ENCODE results near the gene TOR4A.
"Not testable (repeated sequence)": the region's sequence is repeated elsewhere in the genome, so short reads cannot be mapped to it uniquely, and the experiment has no call there.

The TOR4A gene

GRCh38 chr9:137256362-137256761 is 21.2 kb upstream of the TOR4A start:
- Mint-ChIP-seq H3K36me3 (no peaks in the 10 kb centered on the region), H3K9me3 (ENCODE audit: low read depth) (no peaks in the 10 kb centered on the region), H3K4me3 (peak overlapping the region; percentile 87), H3K4me1 (ENCODE audit: low read depth) (peaks cover 14% of the 10 kb centered on the region), H3K27ac (no peak overlapping the region), H3K27me3 (no peaks in the 10 kb centered on the region)

DNA sequence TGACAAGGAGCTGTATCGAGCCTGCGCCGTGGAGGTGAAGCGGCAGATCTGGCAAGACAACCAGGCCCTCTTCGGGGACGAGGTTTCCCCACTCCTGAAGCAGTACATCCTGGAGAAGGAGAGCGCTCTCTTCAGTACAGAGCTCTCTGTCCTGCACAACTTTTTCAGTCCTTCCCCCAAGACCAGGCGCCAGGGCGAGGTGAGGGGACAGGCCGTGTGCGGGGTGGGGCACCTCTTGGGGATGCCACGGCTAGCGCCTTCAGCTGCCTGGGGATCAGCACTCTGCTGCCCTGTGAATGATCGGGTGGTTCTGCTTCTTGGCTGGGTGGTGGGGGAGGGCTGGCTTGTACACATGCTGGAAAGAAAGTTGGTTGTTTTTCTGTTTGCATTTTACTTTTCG is 20.7 kb upstream of the TOR4A start:
- H3K27me3 Mint-ChIP-seq = no peaks in the 10 kb centered on the region
- H3K4me1 Mint-ChIP-seq (ENCODE audit: low read depth) = peaks cover 16% of the 10 kb centered on the region
- peak overlapping the region; percentile 87 for H3K4me3 Mint-ChIP-seq
- no peaks in the 10 kb centered on the region for H3K9me3 Mint-ChIP-seq (ENCODE audit: low read depth)
- H3K36me3 Mint-ChIP-seq = peaks cover 4% of the 10 kb centered on the region
- H3K27ac Mint-ChIP-seq = no peak overlapping the region

GRCh38 chr9:137262173-137262908 is 15.2 kb upstream of the TOR4A start:
- not testable (repeated sequence) for H3K36me3 Mint-ChIP-seq; H3K4me3 Mint-ChIP-seq; H3K27me3 Mint-ChIP-seq; H3K27ac Mint-ChIP-seq; H3K9me3 Mint-ChIP-seq (ENCODE audit: low read depth); H3K4me1 Mint-ChIP-seq (ENCODE audit: low read depth)

DNA sequence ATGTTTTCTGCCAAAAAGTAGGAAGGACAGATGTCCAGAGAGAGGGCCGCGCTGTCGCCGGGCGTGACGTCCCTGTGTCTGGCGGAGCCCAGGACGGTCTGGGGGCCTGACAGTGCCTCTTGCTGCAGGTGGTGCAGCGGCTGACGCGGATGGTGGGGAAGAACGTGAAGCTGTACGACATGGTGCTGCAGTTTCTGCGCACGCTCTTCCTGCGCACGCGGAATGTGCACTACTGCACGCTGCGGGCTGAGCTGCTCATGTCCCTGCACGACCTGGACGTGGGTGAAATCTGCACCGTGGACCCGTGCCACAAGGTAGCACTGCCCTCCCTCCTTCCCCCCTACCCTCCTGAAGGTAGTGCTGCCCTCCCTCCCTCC is 14.6 kb upstream of the TOR4A start:
- H3K4me3 Mint-ChIP-seq = no peak overlapping the region
- no peaks in the 10 kb centered on the region for H3K27me3 Mint-ChIP-seq
- H3K27ac Mint-ChIP-seq = no peak overlapping the region
- H3K36me3 Mint-ChIP-seq = peaks cover 5% of the 10 kb centered on the region
- H3K9me3 Mint-ChIP-seq (ENCODE audit: low read depth) = no peaks in the 10 kb centered on the region
- H3K4me1 Mint-ChIP-seq (ENCODE audit: low read depth) = peaks cover 2% of the 10 kb centered on the region

DNA sequence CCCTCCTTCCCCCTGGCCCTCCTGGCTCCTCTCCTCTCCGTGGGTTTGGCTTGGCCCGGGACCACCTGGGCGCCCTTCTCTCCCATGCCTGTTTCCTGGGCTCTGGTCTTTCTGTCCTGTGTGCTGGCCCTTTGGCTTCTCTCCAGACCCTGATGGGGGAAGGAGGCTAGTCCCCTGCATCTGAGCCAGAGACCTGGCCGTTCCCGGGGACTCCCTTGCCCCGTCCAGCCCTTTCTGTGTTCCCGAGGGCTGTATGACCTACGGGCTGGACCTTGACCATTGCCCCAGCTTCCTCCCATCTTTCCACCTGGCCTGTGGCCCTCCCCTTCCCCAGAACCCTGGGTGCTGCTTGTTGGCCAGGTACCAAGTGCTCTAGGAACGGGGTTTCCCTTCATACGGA is 14.0 kb upstream of the TOR4A start:
- H3K27me3 Mint-ChIP-seq = no peaks in the 10 kb centered on the region
- no peaks in the 10 kb centered on the region for H3K9me3 Mint-ChIP-seq (ENCODE audit: low read depth)
- no peak overlapping the region for H3K4me3 Mint-ChIP-seq
- H3K4me1 Mint-ChIP-seq (ENCODE audit: low read depth) = peaks cover 2% of the 10 kb centered on the region
- peaks cover 5% of the 10 kb centered on the region for H3K36me3 Mint-ChIP-seq
- no peak overlapping the region for H3K27ac Mint-ChIP-seq

DNA sequence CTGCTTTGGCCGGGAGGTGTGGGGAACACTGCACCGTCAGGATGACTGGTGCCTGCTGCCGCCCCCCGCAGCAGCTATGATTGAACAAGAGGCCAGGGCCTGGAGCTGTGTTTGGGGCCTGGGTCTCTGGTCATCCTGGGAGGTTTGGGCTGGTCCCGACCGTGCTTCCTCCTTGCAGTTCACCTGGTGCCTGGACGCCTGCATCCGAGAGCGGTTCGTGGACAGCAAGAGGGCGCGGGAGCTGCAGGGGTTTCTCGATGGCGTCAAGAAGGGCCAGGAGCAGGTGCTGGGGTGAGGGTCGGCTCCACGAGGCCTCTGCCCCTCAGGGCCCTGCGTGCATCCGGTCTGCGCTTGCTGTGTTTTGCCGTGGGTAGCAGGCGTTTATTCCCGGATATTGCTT is 13.5 kb upstream of the TOR4A start:
- peaks cover 10% of the 10 kb centered on the region for H3K36me3 Mint-ChIP-seq
- H3K9me3 Mint-ChIP-seq (ENCODE audit: low read depth) = no peaks in the 10 kb centered on the region
- no peaks in the 10 kb centered on the region for H3K27me3 Mint-ChIP-seq
- no peak overlapping the region for H3K4me3 Mint-ChIP-seq
- H3K27ac Mint-ChIP-seq = no peak overlapping the region
- H3K4me1 Mint-ChIP-seq (ENCODE audit: low read depth) = peaks cover 2% of the 10 kb centered on the region

GRCh38 chr9:137265496-137266161 is 11.9 kb upstream of the TOR4A start:
- Mint-ChIP-seq H3K4me3 (no peak overlapping the region), H3K27ac (no peak overlapping the region), H3K27me3 (no peaks in the 10 kb centered on the region), H3K9me3 (ENCODE audit: low read depth) (no peaks in the 10 kb centered on the region), H3K4me1 (ENCODE audit: low read depth) (peaks cover 2% of the 10 kb centered on the region), H3K36me3 (peaks cover 17% of the 10 kb centered on the region)

- Mint-ChIP-seq H3K4me1 (ENCODE audit: low read depth) (peaks cover 3% of the 10 kb centered on the region), H3K4me3 (no peak overlapping the region), H3K27ac (no peak overlapping the region), H3K36me3 (peaks cover 17% of the 10 kb centered on the region), H3K9me3 (ENCODE audit: low read depth) (no peaks in the 10 kb centered on the region), H3K27me3 (no peaks in the 10 kb centered on the region)
These were observed 11.4 kb upstream of the TOR4A start for GRCh38 chr9:137266162-137266527.

- H3K36me3 Mint-ChIP-seq = peaks cover 13% of the 10 kb centered on the region
- no peak overlapping the region for H3K27ac Mint-ChIP-seq
- peaks cover 6% of the 10 kb centered on the region for H3K4me1 Mint-ChIP-seq (ENCODE audit: low read depth)
- H3K27me3 Mint-ChIP-seq = no peaks in the 10 kb centered on the region
- no peak overlapping the region for H3K4me3 Mint-ChIP-seq
- H3K9me3 Mint-ChIP-seq (ENCODE audit: low read depth) = no peaks in the 10 kb centered on the region
These were observed 10.7 kb upstream of the TOR4A start for GRCh38 chr9:137266585-137267453.

GRCh38 chr9:137267933-137268355 is 9.6 kb upstream of the TOR4A start:
- no peaks in the 10 kb centered on the region for H3K9me3 Mint-ChIP-seq (ENCODE audit: low read depth)
- H3K36me3 Mint-ChIP-seq = peaks cover 12% of the 10 kb centered on the region
- H3K27me3 Mint-ChIP-seq = no peaks in the 10 kb centered on the region
- peaks cover 6% of the 10 kb centered on the region for H3K4me1 Mint-ChIP-seq (ENCODE audit: low read depth)
- H3K4me3 Mint-ChIP-seq = no peak overlapping the region
- H3K27ac Mint-ChIP-seq = no peak overlapping the region

- peaks cover 6% of the 10 kb centered on the region for H3K4me1 Mint-ChIP-seq (ENCODE audit: low read depth)
- H3K27me3 Mint-ChIP-seq = no peaks in the 10 kb centered on the region
- peaks cover 12% of the 10 kb centered on the region for H3K36me3 Mint-ChIP-seq
- no peak overlapping the region for H3K4me3 Mint-ChIP-seq
- no peaks in the 10 kb centered on the region for H3K9me3 Mint-ChIP-seq (ENCODE audit: low read depth)
- no peak overlapping the region for H3K27ac Mint-ChIP-seq
These were observed 8.9 kb upstream of the TOR4A start for GRCh38 chr9:137268538-137269201.

DNA sequence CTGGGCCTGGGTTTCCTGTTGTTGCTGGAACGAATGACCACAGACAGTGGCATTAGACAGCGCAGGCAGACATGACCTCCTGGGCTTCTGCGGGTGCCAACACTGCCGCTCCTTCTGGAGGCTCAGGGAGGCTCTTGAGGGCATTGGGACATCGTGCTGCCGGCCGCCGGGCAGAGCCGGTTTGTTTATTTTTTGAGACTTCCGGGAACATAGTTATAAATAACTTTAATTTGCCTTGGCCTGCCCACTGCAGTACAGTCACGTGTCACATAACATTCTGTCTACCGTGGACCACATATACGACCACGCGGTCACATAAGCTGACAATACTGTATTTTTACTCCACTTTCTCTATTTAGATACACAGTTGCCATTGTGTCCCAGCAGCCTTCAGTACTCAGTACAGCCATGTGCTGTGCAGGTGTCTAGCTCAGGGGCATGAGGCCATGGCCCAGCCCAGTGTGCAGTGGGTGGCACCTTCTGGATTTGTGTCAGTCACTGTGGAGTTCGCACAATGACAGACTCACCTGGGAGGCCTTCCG is 8.2 kb upstream of the TOR4A start:
- Mint-ChIP-seq H3K9me3 (ENCODE audit: low read depth) (no peaks in the 10 kb centered on the region), H3K4me1 (ENCODE audit: low read depth) (peaks cover 6% of the 10 kb centered on the region), H3K27me3 (no peaks in the 10 kb centered on the region), H3K4me3 (no peak overlapping the region), H3K27ac (no peak overlapping the region), H3K36me3 (peaks cover 12% of the 10 kb centered on the region)

GRCh38 chr9:137270929-137271695 is 6.4 kb upstream of the TOR4A start:
- Mint-ChIP-seq H3K4me1 (ENCODE audit: low read depth) (peaks cover 14% of the 10 kb centered on the region), H3K27me3 (no peaks in the 10 kb centered on the region), H3K36me3 (peaks cover 12% of the 10 kb centered on the region), H3K27ac (peak overlapping the region; percentile 2), H3K4me3 (peak overlapping the region; percentile 4), H3K9me3 (ENCODE audit: low read depth) (no peaks in the 10 kb centered on the region)

DNA sequence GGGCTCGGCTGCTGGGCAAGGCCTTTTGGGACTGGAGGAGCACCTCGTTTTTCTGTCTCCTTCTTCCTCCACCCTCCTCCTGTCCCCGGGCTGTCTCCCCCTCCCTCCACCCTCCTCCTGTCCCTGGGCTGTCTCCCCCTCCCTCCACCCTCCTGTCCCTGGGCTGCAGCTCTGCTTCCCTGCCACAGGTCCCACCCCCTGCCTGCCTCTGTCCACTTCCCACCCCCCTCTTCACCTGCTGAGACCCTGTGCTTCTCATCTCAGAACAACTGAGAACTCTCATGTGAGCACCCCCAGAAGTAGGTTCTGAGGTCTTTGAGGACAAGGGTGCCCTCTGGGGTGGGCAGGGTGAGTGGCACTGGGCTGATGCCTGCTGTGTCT is 5.8 kb upstream of the TOR4A start:
- Mint-ChIP-seq H3K27me3 (no peaks in the 10 kb centered on the region), H3K27ac (no peak overlapping the region), H3K9me3 (ENCODE audit: low read depth) (no peaks in the 10 kb centered on the region), H3K4me3 (peak overlapping the region; percentile 4), H3K36me3 (peaks cover 12% of the 10 kb centered on the region), H3K4me1 (ENCODE audit: low read depth) (peaks cover 14% of the 10 kb centered on the region)

Measured in activated naive CD8-positive, alpha-beta T cell (primary cell).